Raji (cell line): ENCODE measurements around the gene PHLDA1.

Experiments used
- POLR2A ChIP-seq: IDR thresholded peaks from 2 replicates; pipeline ENCODE4 v1.6.1; 2011; ENCODE audit warnings: low read depth, low read length, control low read depth; ENCODE audit not compliant: insufficient read depth

The PHLDA1 gene

GRCh38 chr12:75986001-75986746 is 45.4 kb downstream of the PHLDA1 start:
- no peak for TF ChIP-seq POLR2A

- no peak for TF ChIP-seq POLR2A
Measured at GRCh38 chr12:75985566-75985965, 46.0 kb downstream of the PHLDA1 start.

GRCh38 chr12:75984577-75985182 is 46.9 kb downstream of the PHLDA1 start:
- no peak for TF ChIP-seq POLR2A

- no peak for TF ChIP-seq POLR2A
Measured at GRCh38 chr12:75982979-75983660, 48.5 kb downstream of the PHLDA1 start.

GRCh38 chr12:75982169-75982564 is 49.4 kb downstream of the PHLDA1 start:
- no peak for TF ChIP-seq POLR2A

- no peak for TF ChIP-seq POLR2A
Measured at GRCh38 chr12:75981247-75982168, 50.1 kb downstream of the PHLDA1 start.

GRCh38 chr12:75979181-75979580 is 52.4 kb downstream of the PHLDA1 start:
- TF ChIP-seq POLR2A: no peak

GRCh38 chr12:75978677-75979076 is 52.9 kb downstream of the PHLDA1 start:
- TF ChIP-seq POLR2A: no peak

- no peak for TF ChIP-seq POLR2A
Measured at GRCh38 chr12:75977952-75978671, 53.5 kb downstream of the PHLDA1 start.

- no peak for TF ChIP-seq POLR2A
Measured at GRCh38 chr12:75977590-75977951, 54.0 kb downstream of the PHLDA1 start.

GRCh38 chr12:75976913-75977312 is 54.7 kb downstream of the PHLDA1 start:
- TF ChIP-seq POLR2A: no peak

GRCh38 chr12:75976113-75976512 is 55.5 kb downstream of the PHLDA1 start:
- no peak for TF ChIP-seq POLR2A

GRCh38 chr12:75975702-75976101 is 55.9 kb downstream of the PHLDA1 start:
- TF ChIP-seq POLR2A: no peak
